A673 (cell line): ENCODE measurements around the gene ACOT8. TPM values are rescaled to one million over a fixed set of nuclear protein-coding genes. Genes with fewer than 3 reads are reported as not detected.
A peak's percentile ranks its signal among the peaks of the same experiment; 100 is the strongest.

Source experiments
- BruUV-seq: library from RNA; stranded (reverse); fragments of 400-500 nt; replicated peaks from 2 replicates; lab custom pipeline; 2021; lab: Mats Ljungman, UMichigan
- CTCF ChIA-PET: fragments of 300-600 bp; sonication (Branson Sonifier 250); formaldehyde crosslinking; loops from one replicate; lab custom pipeline; 2022; ENCODE audit warnings: antibody characterized with exemption; lab: Charles Lee
- POLR2A ChIA-PET: fragments of 300-600 bp; sonication (Branson Sonifier 250); formaldehyde crosslinking; loops from one replicate; lab custom pipeline; 2022; ENCODE audit warnings: antibody characterized with exemption; ENCODE audit not compliant: low non-redundant PET; lab: Charles Lee
- DNase-seq: peaks from one replicate; pipeline ENCODE4 v3.0.0-alpha.2; 2015; ENCODE audit warnings: low spot score
- H3K27ac ChIP-seq: fragments of 200-600 bp; sonication (generic); 2 replicates; pipeline ENCODE4 v1.5.1; 2016; ENCODE audit warnings: mixed run types, low read depth, mild to moderate bottlenecking, mixed read lengths, antibody characterized with exemption, low read length; ENCODE audit not compliant: poor library complexity, severe bottlenecking
- H3K27me3 ChIP-seq: fragments of 200-600 bp; sonication (generic); replicated peaks from 2 replicates; pipeline ENCODE4 v1.6.1; 2017; ENCODE audit warnings: mixed run types, low read depth, mild to moderate bottlenecking, mixed read lengths, antibody characterized with exemption, low read length; ENCODE audit not compliant: insufficient read depth, poor library complexity
- H3K36me3 ChIP-seq: fragments of 200-600 bp; sonication (generic); 2 replicates; pipeline ENCODE4 v1.6.1; 2016; ENCODE audit warnings: mixed run types, mild to moderate bottlenecking, mixed read lengths, antibody characterized with exemption, low read length; ENCODE audit not compliant: insufficient read depth, poor library complexity, severe bottlenecking
- H3K4me1 ChIP-seq: fragments of 200-600 bp; sonication (generic); 2 replicates; pipeline ENCODE4 v1.6.1; 2017; ENCODE audit warnings: mixed run types, mild to moderate bottlenecking, mixed read lengths, antibody characterized with exemption, low read length; ENCODE audit not compliant: insufficient read depth, poor library complexity, severe bottlenecking
- H3K4me3 ChIP-seq: fragments of 200-600 bp; sonication (generic); 2 replicates; pipeline ENCODE4 v1.5.1; 2016; ENCODE audit warnings: low read depth, mixed run types, mild to moderate bottlenecking, mixed read lengths, low read length; ENCODE audit not compliant: poor library complexity, severe bottlenecking
- H3K9me3 ChIP-seq: fragments of 200-600 bp; sonication (generic); 2 replicates; pipeline ENCODE4 v1.6.1; 2016; ENCODE audit warnings: mixed run types, low read depth, mild to moderate bottlenecking, mixed read lengths, antibody characterized with exemption, low read length; ENCODE audit not compliant: poor library complexity, severe bottlenecking
- EZH2 ChIP-seq: fragments of 200-600 bp; sonication (generic); IDR thresholded peaks from 2 replicates; pipeline ENCODE4 v1.6.1; 2017; ENCODE audit warnings: borderline replicate concordance, low read depth, mild to moderate bottlenecking, mixed read lengths, antibody characterized with exemption, low read length; ENCODE audit not compliant: poor library complexity, severe bottlenecking
- intact Hi-C: fragments of 100-400 bp; cut with micrococcal nuclease; formaldehyde crosslinking; loops from one replicate; pipeline ENCODE4 v1.10.0; 2022; ENCODE audit not compliant: unreplicated experiment
- total RNA-seq: library from RNA; stranded (reverse); gene quantifications from 2 replicates; pipeline ENCODE4 v1.2.3, GENCODE V29; 2021
- TF ChIP-seq, protein P1 (sequence below): fragments of 300-800, 200-600 bp; sonication (generic); conservative IDR thresholded peaks from 2 replicates; pipeline ENCODE4 v1.5.1; 2017; ENCODE audit warnings: low read depth, mild to moderate bottlenecking, antibody characterized with exemption, low read length, moderate library complexity, mixed read lengths

The ACOT8 gene
- total RNA-seq, 1 experiment from 2014 or later, result 16.9 TPM

DNA sequence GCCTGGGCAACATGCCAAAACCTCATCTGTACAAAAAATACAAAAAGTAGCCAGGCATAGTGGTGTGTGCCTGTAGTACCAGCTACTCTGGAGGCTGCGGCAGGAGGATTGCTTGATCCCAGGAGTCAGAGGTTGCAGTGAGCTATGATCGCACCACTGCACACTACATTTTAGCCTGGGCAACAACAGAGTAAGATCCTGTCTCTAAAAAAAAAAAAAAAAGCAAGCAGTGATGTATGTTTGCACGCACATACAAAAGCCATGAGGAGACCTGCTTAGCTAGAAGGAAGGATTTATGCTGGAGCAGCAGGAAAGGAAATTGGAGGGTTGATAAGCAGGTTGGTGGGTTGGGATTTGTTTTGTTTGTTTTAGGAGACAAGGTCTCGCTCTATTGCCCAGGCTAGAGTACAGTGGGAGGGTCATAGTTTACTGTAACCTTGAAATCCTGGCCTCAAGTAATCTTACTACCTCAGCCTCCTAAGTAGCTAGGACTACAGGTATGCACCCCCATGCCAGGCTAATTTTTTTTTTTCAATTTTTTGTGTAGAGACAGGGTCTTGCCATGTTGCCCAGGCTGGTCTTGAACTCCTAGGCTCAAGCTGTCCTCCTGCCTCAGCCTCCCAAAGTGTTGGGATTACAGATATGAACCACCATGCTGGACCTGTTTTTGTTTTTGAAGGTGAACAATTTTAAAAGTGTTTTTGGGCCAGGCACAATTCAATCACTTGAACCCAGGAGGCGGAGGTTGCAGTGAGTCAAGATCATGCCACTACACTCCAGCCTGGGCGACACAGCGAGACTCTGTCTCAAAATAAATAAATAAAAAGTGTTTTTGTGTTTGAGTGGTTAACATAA lies 4.3 kb upstream of the ACOT8 start:
- Histone ChIP-seq H3K27me3 (no peaks in the 10 kb centered on the region), H3K4me3 (no peak overlapping the region), H3K9me3 (no peaks in the 10 kb centered on the region), H3K27ac (no peak overlapping the region), H3K36me3 (no peaks in the 10 kb centered on the region), H3K4me1 (no peaks in the 10 kb centered on the region)
- intact Hi-C loops, result no loop called here
- ChIA-PET CTCF (interaction anchor here (0.6 kb wide), 1 partner anchor 9 kb away, joined by 4 read pairs; no protein-coding TSS in a partner anchor), POLR2A (interaction anchor here (0.6 kb wide), 1 partner anchor 103 kb away, joined by 3 read pairs; no protein-coding TSS in a partner anchor)
- no TSS peak for BruUV-seq
- DNase-seq, result peak; percentile 43
- TF ChIP-seq, protein P1, sequence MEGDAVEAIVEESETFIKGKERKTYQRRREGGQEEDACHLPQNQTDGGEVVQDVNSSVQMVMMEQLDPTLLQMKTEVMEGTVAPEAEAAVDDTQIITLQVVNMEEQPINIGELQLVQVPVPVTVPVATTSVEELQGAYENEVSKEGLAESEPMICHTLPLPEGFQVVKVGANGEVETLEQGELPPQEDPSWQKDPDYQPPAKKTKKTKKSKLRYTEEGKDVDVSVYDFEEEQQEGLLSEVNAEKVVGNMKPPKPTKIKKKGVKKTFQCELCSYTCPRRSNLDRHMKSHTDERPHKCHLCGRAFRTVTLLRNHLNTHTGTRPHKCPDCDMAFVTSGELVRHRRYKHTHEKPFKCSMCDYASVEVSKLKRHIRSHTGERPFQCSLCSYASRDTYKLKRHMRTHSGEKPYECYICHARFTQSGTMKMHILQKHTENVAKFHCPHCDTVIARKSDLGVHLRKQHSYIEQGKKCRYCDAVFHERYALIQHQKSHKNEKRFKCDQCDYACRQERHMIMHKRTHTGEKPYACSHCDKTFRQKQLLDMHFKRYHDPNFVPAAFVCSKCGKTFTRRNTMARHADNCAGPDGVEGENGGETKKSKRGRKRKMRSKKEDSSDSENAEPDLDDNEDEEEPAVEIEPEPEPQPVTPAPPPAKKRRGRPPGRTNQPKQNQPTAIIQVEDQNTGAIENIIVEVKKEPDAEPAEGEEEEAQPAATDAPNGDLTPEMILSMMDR, result no peak
- TF ChIP-seq EZH2, result no peak

DNA sequence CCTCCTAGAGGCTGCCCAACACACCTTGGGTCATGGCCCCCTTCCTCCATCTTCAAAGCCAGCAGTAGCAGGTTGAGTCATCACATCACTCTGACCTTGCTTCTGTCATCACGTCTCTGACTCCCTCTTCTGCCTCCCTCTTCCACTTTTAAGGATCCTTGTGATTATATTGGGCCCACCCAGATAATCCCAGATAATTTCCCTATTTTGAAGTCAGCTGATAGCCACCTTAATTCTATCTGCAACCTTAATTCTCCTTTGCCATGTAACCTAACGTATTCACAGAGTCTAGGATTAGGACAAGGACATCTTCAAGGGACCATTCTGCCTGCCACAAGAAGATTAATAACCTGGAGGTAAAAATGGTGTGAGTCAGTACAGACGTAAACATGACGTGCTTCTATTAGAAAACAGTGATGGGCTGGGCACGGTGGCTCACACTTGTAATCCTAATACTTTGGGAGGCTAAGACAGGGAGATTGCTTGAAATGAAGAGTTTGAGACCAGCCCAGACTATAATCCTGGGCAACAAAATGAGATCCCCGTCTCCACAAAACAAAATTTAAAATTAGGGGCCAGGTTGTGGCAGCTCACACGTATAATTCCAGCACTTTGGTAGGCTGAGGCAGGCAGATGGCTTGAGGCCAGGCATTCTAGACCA lies 3.5 kb upstream of the ACOT8 start:
- H3K9me3 ChIP-seq, result no peaks in the 10 kb centered on the region
- TF ChIP-seq, protein P1, result no peak
- TF ChIP-seq EZH2, result no peak
- no peak overlapping the region for H3K27ac ChIP-seq
- H3K4me1 ChIP-seq, result peaks cover 5% of the 10 kb centered on the region
- intact Hi-C loops, result no loop called here
- POLR2A ChIA-PET, result no interaction called here
- no peaks in the 10 kb centered on the region for H3K36me3 ChIP-seq
- no TSS peak for BruUV-seq
- H3K4me3 ChIP-seq, result no peak overlapping the region
- DNase-seq, result no peak
- H3K27me3 ChIP-seq, result no peaks in the 10 kb centered on the region
- CTCF ChIA-PET, result no interaction called here

DNA sequence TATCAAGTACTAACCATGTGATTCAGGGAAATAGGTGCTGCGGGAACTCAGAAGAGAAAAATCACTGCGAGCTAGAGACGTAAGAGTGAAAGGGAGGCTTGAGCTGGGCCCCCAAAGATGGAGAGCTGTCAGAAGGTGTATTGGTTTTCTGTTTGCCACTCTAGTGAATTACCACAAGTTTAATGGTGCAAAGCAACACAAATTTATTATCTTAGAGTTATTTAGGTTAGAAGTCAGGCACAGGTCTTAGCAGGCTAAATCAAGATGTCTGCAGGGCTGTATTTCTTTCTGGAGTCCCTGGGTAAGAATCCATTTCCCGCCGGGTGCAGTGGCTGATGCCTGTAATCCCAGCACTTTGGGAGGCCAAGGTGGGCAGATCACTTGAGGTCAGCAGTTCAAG lies 2.7 kb upstream of the ACOT8 start:
- peaks cover 5% of the 10 kb centered on the region for H3K4me1 ChIP-seq
- BruUV-seq, result no TSS peak
- no peak overlapping the region for H3K4me3 ChIP-seq
- H3K9me3 ChIP-seq, result no peaks in the 10 kb centered on the region
- ChIA-PET CTCF (no interaction called here), POLR2A (interaction anchor here (0.5 kb wide), 1 partner anchor 47 kb away, joined by 3 read pairs; the partner anchor contains the start of gene UBE2C)
- H3K27me3 ChIP-seq, result no peaks in the 10 kb centered on the region
- intact Hi-C loops, result no loop called here
- no peak for DNase-seq
- no peak overlapping the region for H3K27ac ChIP-seq
- TF ChIP-seq EZH2, result no peak
- TF ChIP-seq, protein P1, result no peak
- H3K36me3 ChIP-seq, result no peaks in the 10 kb centered on the region
